ENCODE measurements around the gene ELMOD3. TPM values are rescaled to one million over a fixed set of nuclear protein-coding genes. Genes with fewer than 3 reads are reported as not detected.
A peak's percentile ranks its signal among the peaks of the same experiment; 100 is the strongest.
"Not testable (repeated sequence)": the region's sequence is repeated elsewhere in the genome, so short reads cannot be mapped to it uniquely, and the experiment has no call there.

ELMOD3 gene
- total RNA-seq, 1 donor = 10.5 TPM

- DNase-seq (ENCODE audit: low read depth in 2 of 3, low spot score in 2 of 3) = no peak
Measured at GRCh38 chr2:85398426-85399182, 44.0 kb downstream of the ELMOD3 start.

GRCh38 chr2:85399183-85399455 is 44.5 kb downstream of the ELMOD3 start:
- DNase-seq (ENCODE audit: low read depth in 2 of 3, low spot score in 2 of 3) = no peak

GRCh38 chr2:85400023-85400422 is 45.5 kb downstream of the ELMOD3 start:
- DNase-seq (ENCODE audit: low read depth in 2 of 3, low spot score in 2 of 3) = no peak

- DNase-seq (ENCODE audit: low read depth in 2 of 3, low spot score in 2 of 3) = no peak
Measured at GRCh38 chr2:85400541-85401463, 46.2 kb downstream of the ELMOD3 start.

- no peak for DNase-seq (ENCODE audit: low read depth in 2 of 3, low spot score in 2 of 3)
Measured at GRCh38 chr2:85401464-85401805, 46.9 kb downstream of the ELMOD3 start.

- peak in 1 of 3 donors; percentile 36 for DNase-seq (ENCODE audit: low read depth in 2 of 3, low spot score in 2 of 3)
Measured at GRCh38 chr2:85401844-85402243, 47.3 kb downstream of the ELMOD3 start.

- DNase-seq (ENCODE audit: low read depth in 2 of 3, low spot score in 2 of 3) = peak in 2 of 3 donors; percentile 92 to 93
Measured at GRCh38 chr2:85405201-85406059, 50.9 kb downstream of the ELMOD3 start.

- DNase-seq (ENCODE audit: low read depth in 2 of 3, low spot score in 2 of 3) = peak in 2 of 3 donors; percentile 52 to 55
Measured at GRCh38 chr2:85409845-85410583, 55.4 kb downstream of the ELMOD3 start, which contains the start of gene CAPG. Gene CAPG, minus strand, starts transcription at chr2:85410366. Its CDS starts 8,221 bp downstream, at chr2:85402145.

- no peak for DNase-seq (ENCODE audit: low read depth in 2 of 3, low spot score in 2 of 3)
Measured at GRCh38 chr2:85410584-85411404, 56.2 kb downstream of the ELMOD3 start.

GRCh38 chr2:85411405-85411748 is 56.8 kb downstream of the ELMOD3 start:
- DNase-seq (ENCODE audit: low read depth in 2 of 3, low spot score in 2 of 3) = no peak

GRCh38 chr2:85413592-85414420 is 59.2 kb downstream of the ELMOD3 start:
- peak in 2 of 3 donors; percentile 69 to 82 for DNase-seq (ENCODE audit: low read depth in 2 of 3, low spot score in 2 of 3)

GRCh38 chr2:85414421-85414759 is 59.8 kb downstream of the ELMOD3 start:
- not testable (repeated sequence) for DNase-seq (ENCODE audit: low read depth in 2 of 3, low spot score in 2 of 3)

GRCh38 chr2:85414761-85415553 is 60.4 kb downstream of the ELMOD3 start:
- DNase-seq (ENCODE audit: low read depth in 2 of 3, low spot score in 2 of 3) = no peak

- no peak for DNase-seq (ENCODE audit: low read depth in 2 of 3, low spot score in 2 of 3)
Measured at GRCh38 chr2:85415980-85416650, 61.5 kb downstream of the ELMOD3 start.

GRCh38 chr2:85418132-85419008 is 63.8 kb downstream of the ELMOD3 start, which contains the start of gene SH2D6:
Gene SH2D6, plus strand, starts transcription at chr2:85418714. Its CDS starts 10,752 bp downstream, at chr2:85429466.
- peak; percentile 81 to 86 (median 84) for DNase-seq (ENCODE audit: low read depth in 2 of 3, low spot score in 2 of 3)

GRCh38 chr2:85419009-85419675 is 64.6 kb downstream of the ELMOD3 start:
- no peak for DNase-seq (ENCODE audit: low read depth in 2 of 3, low spot score in 2 of 3)

Data from hematopoietic multipotent progenitor cell (in vitro differentiated cells).